OCI-LY7 (cell line): Measurements from ENCODE around the gene NOP10.

ENCODE experiments used
- EZH2phosphoT487 ChIP-seq: fragments of 200-600 bp; sonication (generic); IDR thresholded peaks from 2 replicates; pipeline ENCODE4 v1.6.1; 2018; ENCODE audit warnings: low read depth, borderline replicate concordance, mild to moderate bottlenecking, mixed run types, antibody characterized with exemption, low read length, moderate library complexity, mixed read lengths
- TF ChIP-seq, protein P1 (sequence below): fragments of 200-600 bp; sonication (generic); conservative IDR thresholded peaks from 2 replicates; pipeline ENCODE4 v1.5.1; 2014; ENCODE audit warnings: mild to moderate bottlenecking, antibody characterized with exemption, low read length, moderate library complexity, mixed read lengths

DNA sequence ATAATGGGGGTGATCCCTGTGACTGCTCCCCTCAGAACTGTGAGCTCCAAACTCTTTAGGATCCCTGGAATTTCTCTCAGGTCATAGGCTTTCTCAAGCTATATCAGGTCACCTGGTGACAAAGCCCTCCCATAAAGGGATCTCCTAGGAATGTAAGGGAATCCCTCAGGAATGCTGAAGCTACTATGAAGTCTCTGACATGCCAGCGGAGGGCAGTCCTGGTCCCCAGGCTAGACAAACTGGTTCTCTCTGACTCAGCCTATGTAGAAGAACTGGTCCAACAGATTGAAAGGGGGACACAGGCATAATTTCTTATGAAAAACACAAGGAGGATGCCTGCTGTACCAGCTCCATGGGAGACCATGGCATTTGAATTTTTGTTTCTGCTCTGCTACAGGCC, 17.4 kb upstream of the NOP10 start:
- TF ChIP-seq, protein P1, sequence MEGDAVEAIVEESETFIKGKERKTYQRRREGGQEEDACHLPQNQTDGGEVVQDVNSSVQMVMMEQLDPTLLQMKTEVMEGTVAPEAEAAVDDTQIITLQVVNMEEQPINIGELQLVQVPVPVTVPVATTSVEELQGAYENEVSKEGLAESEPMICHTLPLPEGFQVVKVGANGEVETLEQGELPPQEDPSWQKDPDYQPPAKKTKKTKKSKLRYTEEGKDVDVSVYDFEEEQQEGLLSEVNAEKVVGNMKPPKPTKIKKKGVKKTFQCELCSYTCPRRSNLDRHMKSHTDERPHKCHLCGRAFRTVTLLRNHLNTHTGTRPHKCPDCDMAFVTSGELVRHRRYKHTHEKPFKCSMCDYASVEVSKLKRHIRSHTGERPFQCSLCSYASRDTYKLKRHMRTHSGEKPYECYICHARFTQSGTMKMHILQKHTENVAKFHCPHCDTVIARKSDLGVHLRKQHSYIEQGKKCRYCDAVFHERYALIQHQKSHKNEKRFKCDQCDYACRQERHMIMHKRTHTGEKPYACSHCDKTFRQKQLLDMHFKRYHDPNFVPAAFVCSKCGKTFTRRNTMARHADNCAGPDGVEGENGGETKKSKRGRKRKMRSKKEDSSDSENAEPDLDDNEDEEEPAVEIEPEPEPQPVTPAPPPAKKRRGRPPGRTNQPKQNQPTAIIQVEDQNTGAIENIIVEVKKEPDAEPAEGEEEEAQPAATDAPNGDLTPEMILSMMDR: no peak
- no peak for TF ChIP-seq EZH2phosphoT487
